ENCODE measurements around the gene C5AR1. TPM values are rescaled to one million over a fixed set of nuclear protein-coding genes. Genes with fewer than 3 reads are reported as not detected.

C5AR1 gene
- total and polyA plus RNA-seq, 9 of the 15 experiments (the other 6 are each of a cell fraction or from before 2014, with no cell fraction given) = 0.06 to 1.6 (median 0.28) TPM; not detected in 3

DNA sequence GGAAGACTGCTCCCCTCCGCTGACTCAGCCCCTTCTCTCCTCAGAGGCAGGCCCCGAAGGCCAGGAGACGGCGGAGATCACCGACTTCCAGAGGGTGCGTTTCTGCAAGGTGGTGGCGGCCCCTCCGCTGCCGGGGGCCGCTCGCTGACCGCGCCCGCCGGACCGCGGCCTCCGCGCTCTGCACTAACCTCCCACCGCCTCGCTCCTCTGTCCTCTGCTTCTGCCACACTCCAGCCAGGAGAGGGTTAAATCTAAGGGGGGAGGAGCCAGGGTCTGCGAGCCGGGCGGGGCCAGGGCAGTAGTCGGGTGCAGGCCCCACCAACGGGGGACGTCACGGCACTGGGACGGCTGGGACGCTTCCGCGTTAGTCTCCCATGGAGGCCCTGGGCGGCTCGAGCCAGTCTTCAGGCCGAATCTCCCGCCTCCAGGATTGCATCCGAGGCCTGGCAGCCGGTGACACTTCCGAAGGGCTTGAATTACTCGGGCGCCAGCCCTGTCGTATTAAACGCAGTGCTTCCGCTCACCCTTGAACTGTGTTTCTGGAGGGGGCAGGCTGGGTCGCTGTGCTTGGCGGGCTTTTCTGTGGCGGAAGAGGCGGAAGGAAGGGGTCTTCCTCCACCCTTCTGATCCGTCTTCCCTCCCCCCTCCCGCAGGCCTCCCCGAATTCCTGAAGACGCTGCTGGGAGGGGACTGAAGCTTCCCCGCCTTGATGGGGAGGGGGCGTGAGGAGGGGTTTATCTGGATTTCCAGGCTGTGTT is 36.2 kb upstream of the C5AR1 start (continued):
- TF ChIP-seq, protein P1, sequence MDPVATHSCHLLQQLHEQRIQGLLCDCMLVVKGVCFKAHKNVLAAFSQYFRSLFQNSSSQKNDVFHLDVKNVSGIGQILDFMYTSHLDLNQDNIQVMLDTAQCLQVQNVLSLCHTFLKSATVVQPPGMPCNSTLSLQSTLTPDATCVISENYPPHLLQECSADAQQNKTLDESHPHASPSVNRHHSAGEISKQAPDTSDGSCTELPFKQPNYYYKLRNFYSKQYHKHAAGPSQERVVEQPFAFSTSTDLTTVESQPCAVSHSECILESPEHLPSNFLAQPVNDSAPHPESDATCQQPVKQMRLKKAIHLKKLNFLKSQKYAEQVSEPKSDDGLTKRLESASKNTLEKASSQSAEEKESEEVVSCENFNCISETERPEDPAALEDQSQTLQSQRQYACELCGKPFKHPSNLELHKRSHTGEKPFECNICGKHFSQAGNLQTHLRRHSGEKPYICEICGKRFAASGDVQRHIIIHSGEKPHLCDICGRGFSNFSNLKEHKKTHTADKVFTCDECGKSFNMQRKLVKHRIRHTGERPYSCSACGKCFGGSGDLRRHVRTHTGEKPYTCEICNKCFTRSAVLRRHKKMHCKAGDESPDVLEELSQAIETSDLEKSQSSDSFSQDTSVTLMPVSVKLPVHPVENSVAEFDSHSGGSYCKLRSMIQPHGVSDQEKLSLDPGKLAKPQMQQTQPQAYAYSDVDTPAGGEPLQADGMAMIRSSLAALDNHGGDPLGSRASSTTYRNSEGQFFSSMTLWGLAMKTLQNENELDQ (CRISPR knock-in tag; IDR thresholded peaks at IDR 0.05; ENCODE audit: borderline replicate concordance) = 0 out of 2 replicates have a peak, but pooled peaks have one; percentile 68
- TF ChIP-seq RBM14 (IDR thresholded peaks at IDR 0.05; ENCODE audit: borderline replicate concordance, insufficient read depth, low read depth, low read length) = peak; percentile 84; the same call in 1 of the 2 replicates
- TF ChIP-seq MGA (IDR thresholded peaks at IDR 0.05) = peak; percentile 21; the same call in 1 of the 2 replicates
- 0 out of 2 replicates have a peak, but pooled peaks have one; percentile 6 for TF ChIP-seq CBX5 (IDR thresholded peaks at IDR 0.05; ENCODE audit: borderline replicate concordance, low read depth)
- TF ChIP-seq PYGO2 (tag; IDR thresholded peaks at IDR 0.05) = no peak
- TF ChIP-seq YY1 (IDR thresholded peaks at IDR 0.05; ENCODE audit: borderline replicate concordance in 1 of 3, control insufficient read depth in 1 of 3, extremely low read depth in 1 of 3, insufficient read depth in 3 of 3, insufficient read length in 1 of 3, insufficient replicate concordance in 2 of 3, low read depth in 1 of 3, low read length in 2 of 3) = peak in 2 of 3 experiments; percentile 71 to 76
- TF ChIP-seq HLTF (IDR thresholded peaks at IDR 0.05) = peak; percentile 45; the same call in 1 of the 2 replicates
- TF ChIP-seq PHTF2 (CRISPR knock-in tag; IDR thresholded peaks at IDR 0.05) = no peak
- no peak for TF ChIP-seq ID3 (CRISPR knock-in tag; IDR thresholded peaks at IDR 0.05)
- TF ChIP-seq ID3 (tag; IDR thresholded peaks at IDR 0.05) = 0 out of 2 replicates have a peak, but pooled peaks have one; percentile 25

Data from K562 (cell line).